Measurements from ENCODE around the gene SCN11A.
"Not testable (repeated sequence)": the region's sequence is repeated elsewhere in the genome, so short reads cannot be mapped to it uniquely, and the experiment has no call there.

Gene SCN11A

GRCh38 chr3:39064646-39065045 lies 12.9 kb upstream of the SCN11A start:
- DNase-seq: no peak

- DNase-seq: no peak
These were observed 11.4 kb upstream of the SCN11A start for GRCh38 chr3:39063143-39063542.

GRCh38 chr3:39062180-39062579 lies 10.4 kb upstream of the SCN11A start:
- no peak for DNase-seq

GRCh38 chr3:39061228-39061627 lies 9.5 kb upstream of the SCN11A start:
- not testable (repeated sequence) for DNase-seq

- DNase-seq: no peak
These were observed 4.4 kb upstream of the SCN11A start for GRCh38 chr3:39056151-39056550.

GRCh38 chr3:39053696-39054095 lies 2.0 kb upstream of the SCN11A start:
- no peak for DNase-seq

GRCh38 chr3:39052583-39052982 lies 839 bp upstream of the SCN11A start:
- no peak for DNase-seq

- DNase-seq: no peak
These were observed 1.7 kb downstream of the SCN11A start for GRCh38 chr3:39050029-39050428.

- no peak for DNase-seq
These were observed 13.6 kb downstream of the SCN11A start for GRCh38 chr3:39038165-39038564.

- DNase-seq: no peak
These were observed 22.2 kb downstream of the SCN11A start for GRCh38 chr3:39029556-39029955.

GRCh38 chr3:39028546-39028945 lies 23.2 kb downstream of the SCN11A start:
- no peak for DNase-seq

- no peak for DNase-seq
These were observed 26.3 kb downstream of the SCN11A start for GRCh38 chr3:39025222-39025970.

- no peak for DNase-seq
These were observed 27.2 kb downstream of the SCN11A start for GRCh38 chr3:39024497-39024896.

GRCh38 chr3:39022286-39022630 lies 29.5 kb downstream of the SCN11A start:
- no peak for DNase-seq

- no peak for DNase-seq
These were observed 30.1 kb downstream of the SCN11A start for GRCh38 chr3:39021465-39022285.

GRCh38 chr3:39021029-39021428 lies 30.7 kb downstream of the SCN11A start:
- DNase-seq: no peak

GRCh38 chr3:39019299-39019698 lies 32.4 kb downstream of the SCN11A start:
- DNase-seq: no peak

GRCh38 chr3:39015418-39015817 lies 36.3 kb downstream of the SCN11A start:
- no peak for DNase-seq

GRCh38 chr3:39013921-39014509 lies 37.7 kb downstream of the SCN11A start:
- no peak for DNase-seq

GRCh38 chr3:39013289-39013688 lies 38.5 kb downstream of the SCN11A start:
- no peak for DNase-seq

GRCh38 chr3:39011191-39011736 lies 40.5 kb downstream of the SCN11A start:
- no peak for DNase-seq

- no peak for DNase-seq
These were observed 46.4 kb downstream of the SCN11A start for GRCh38 chr3:39005295-39005694.
